Ishikawa (cell line): ENCODE measurements around the gene ERBB4.

Source experiments
- CEBPB ChIP-seq: IDR thresholded peaks from 2 replicates; pipeline ENCODE4 v1.6.1; 2012
- CREB1 ChIP-seq: IDR thresholded peaks from 2 replicates; pipeline ENCODE4 v1.6.1; 2012; ENCODE audit warnings: low read depth
- EGR1 ChIP-seq: IDR thresholded peaks from 2 replicates; pipeline ENCODE4 v1.6.1; 2012
- EP300 ChIP-seq: IDR thresholded peaks from 2 replicates; pipeline ENCODE4 v1.6.1; 2012; ENCODE audit warnings: borderline replicate concordance
- FOXM1 ChIP-seq: IDR thresholded peaks from 2 replicates; pipeline ENCODE4 v1.6.1; 2012; ENCODE audit warnings: low read depth, borderline replicate concordance
- MAX ChIP-seq: IDR thresholded peaks from 2 replicates; pipeline ENCODE4 v1.6.1; 2012
- NFIC ChIP-seq: IDR thresholded peaks from 2 replicates; pipeline ENCODE4 v1.6.1; 2012
- RAD21 ChIP-seq: IDR thresholded peaks from 2 replicates; pipeline ENCODE4 v1.6.1; 2012; ENCODE audit warnings: low read depth
- REST ChIP-seq: IDR thresholded peaks from 2 replicates; pipeline ENCODE4 v1.6.1; 2012; ENCODE audit warnings: low read depth, mild to moderate bottlenecking
- TAF1 ChIP-seq: IDR thresholded peaks from 2 replicates; pipeline ENCODE4 v1.6.1; 2012; ENCODE audit warnings: low read depth, mild to moderate bottlenecking
- TCF12 ChIP-seq: IDR thresholded peaks from 2 replicates; pipeline ENCODE4 v1.6.1; 2012; ENCODE audit warnings: low read depth
- TEAD4 ChIP-seq: IDR thresholded peaks from 2 replicates; pipeline ENCODE4 v1.6.1; 2012
- USF1 ChIP-seq: IDR thresholded peaks from 2 replicates; pipeline ENCODE4 v1.6.1; 2012
- YY1 ChIP-seq: IDR thresholded peaks from 2 replicates; pipeline ENCODE4 v1.6.1; 2012; ENCODE audit warnings: low read depth
- ZBTB7A ChIP-seq: IDR thresholded peaks from 2 replicates; pipeline ENCODE4 v1.6.1; 2012; ENCODE audit warnings: low read depth

The ERBB4 gene

GRCh38 chr2:212242724-212243123 lies 295.9 kb downstream of the ERBB4 start:
- TF ChIP-seq USF1 (no peak), RAD21 (no peak), TCF12 (no peak), EP300 (no peak), MAX (no peak), REST (no peak), EGR1 (no peak), FOXM1 (no peak), CREB1 (no peak), YY1 (no peak), ZBTB7A (no peak), CEBPB (no peak), TAF1 (no peak), TEAD4 (no peak), NFIC (no peak)

GRCh38 chr2:212237350-212238095 lies 301.1 kb downstream of the ERBB4 start:
- TF ChIP-seq TAF1 = no peak
- TF ChIP-seq REST = no peak

GRCh38 chr2:212228743-212229171 lies 309.8 kb downstream of the ERBB4 start:
- TF ChIP-seq EP300 (no peak), REST (no peak), TAF1 (no peak)

GRCh38 chr2:212227755-212228154 lies 310.8 kb downstream of the ERBB4 start:
- no peak for TF ChIP-seq MAX
- TF ChIP-seq NFIC = peak; percentile 88
- no peak for TF ChIP-seq REST
- peak; percentile 96 for TF ChIP-seq CEBPB
- TF ChIP-seq TEAD4 = 0 out of 2 replicates have a peak, but pooled peaks have one; percentile 5
